Upper lobe of left lung (tissue), 4 donors: Measurements from ENCODE around the gene SLC25A38.
"Not testable (repeated sequence)": the region's sequence is repeated elsewhere in the genome, so short reads cannot be mapped to it uniquely, and the experiment has no call there.

ENCODE experiments used
- EP300 ChIP-seq, 4 donors: sonication (generic); formaldehyde crosslinking; IDR thresholded peaks; one replicate each; pipeline ENCODE4 v1.5.1; 2017; ENCODE audit warnings: antibody characterized with exemption in 4 of 4, control low read depth in 2 of 4
- POLR2A ChIP-seq, 4 donors: fragments of 450-650 bp; IDR thresholded peaks; one replicate each; pipeline ENCODE4 v1.5.1; 2016 to 2017; ENCODE audit warnings: antibody characterized with exemption in 4 of 4, mild to moderate bottlenecking in 2 of 4
- POLR2AphosphoS5 ChIP-seq, 2 donors: sonication (generic); formaldehyde crosslinking; IDR thresholded peaks; one replicate each; pipeline ENCODE4 v1.5.1; 2017; ENCODE audit warnings: antibody characterized with exemption in 2 of 2
- TF ChIP-seq, protein P1 (sequence below), 6 experiments: fragments of 450-650 bp in 4 of 6; fragments of 200-600 bp in 2 of 6; sonication (generic) in 2 of 6; IDR thresholded peaks; one replicate each; pipeline ENCODE4 v1.5.1; 2016 to 2019; ENCODE audit warnings: antibody characterized with exemption in 6 of 6

GRCh38 chr3:39418556-39419225 lies 35.5 kb downstream of the SLC25A38 start:
- TF ChIP-seq, protein P1, sequence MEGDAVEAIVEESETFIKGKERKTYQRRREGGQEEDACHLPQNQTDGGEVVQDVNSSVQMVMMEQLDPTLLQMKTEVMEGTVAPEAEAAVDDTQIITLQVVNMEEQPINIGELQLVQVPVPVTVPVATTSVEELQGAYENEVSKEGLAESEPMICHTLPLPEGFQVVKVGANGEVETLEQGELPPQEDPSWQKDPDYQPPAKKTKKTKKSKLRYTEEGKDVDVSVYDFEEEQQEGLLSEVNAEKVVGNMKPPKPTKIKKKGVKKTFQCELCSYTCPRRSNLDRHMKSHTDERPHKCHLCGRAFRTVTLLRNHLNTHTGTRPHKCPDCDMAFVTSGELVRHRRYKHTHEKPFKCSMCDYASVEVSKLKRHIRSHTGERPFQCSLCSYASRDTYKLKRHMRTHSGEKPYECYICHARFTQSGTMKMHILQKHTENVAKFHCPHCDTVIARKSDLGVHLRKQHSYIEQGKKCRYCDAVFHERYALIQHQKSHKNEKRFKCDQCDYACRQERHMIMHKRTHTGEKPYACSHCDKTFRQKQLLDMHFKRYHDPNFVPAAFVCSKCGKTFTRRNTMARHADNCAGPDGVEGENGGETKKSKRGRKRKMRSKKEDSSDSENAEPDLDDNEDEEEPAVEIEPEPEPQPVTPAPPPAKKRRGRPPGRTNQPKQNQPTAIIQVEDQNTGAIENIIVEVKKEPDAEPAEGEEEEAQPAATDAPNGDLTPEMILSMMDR (IDR thresholded peaks at IDR 0.05) = not testable (repeated sequence)
- TF ChIP-seq POLR2AphosphoS5, EP300, POLR2A (IDR thresholded peaks at IDR 0.05): not testable (repeated sequence)
